GM19467 (cell line): ENCODE results near the gene PINK1.
"Not testable (repeated sequence)": the region's sequence is repeated elsewhere in the genome, so short reads cannot be mapped to it uniquely, and the experiment has no call there.

Experiments used
- ATAC-seq: cut with Tn5 transposase; IDR thresholded peaks from one replicate; pipeline ENCODE4 v1.9.1; 2021; ENCODE audit warnings: mild to moderate bottlenecking, moderate library complexity; ENCODE audit not compliant: unreplicated experiment

The PINK1 gene

DNA sequence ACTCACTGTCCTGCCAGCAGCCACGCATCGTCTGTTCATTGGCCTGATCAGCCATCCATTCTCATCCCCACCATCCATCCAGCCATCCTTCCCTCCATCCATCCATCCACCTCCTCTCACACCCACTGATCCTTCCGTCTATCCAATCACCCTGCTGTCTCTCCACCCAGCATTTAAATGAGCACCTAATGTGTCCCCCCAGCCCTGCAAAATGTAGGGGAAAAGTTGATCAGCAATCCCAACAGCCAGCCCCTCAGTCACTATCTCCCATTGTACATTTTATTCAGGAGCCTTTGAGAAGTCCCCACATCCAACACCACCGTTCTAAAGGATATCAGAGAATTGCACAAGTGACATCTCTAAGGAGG is 39.0 kb downstream of the PINK1 start:
- ATAC-seq = no peak

DNA sequence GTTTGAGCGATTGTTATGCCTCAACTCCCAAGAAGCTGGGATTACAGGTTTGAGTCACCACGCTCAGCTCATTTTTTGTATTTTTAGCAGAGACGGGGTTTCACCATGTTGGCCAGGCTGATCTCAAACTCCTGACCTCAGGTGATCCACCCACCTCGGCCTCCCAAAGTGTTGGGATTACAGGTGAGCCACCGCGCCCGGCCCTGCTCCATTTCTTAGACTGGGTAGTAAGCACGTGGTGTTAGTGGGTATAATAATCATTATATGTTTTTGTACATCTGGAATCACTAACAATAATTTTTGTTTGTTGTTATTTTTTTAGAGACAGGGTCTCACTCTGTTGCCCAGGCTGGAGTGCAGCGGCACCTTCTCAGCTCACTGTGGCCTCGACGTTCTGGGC is 40.4 kb downstream of the PINK1 start:
- not testable (repeated sequence) for ATAC-seq

DNA sequence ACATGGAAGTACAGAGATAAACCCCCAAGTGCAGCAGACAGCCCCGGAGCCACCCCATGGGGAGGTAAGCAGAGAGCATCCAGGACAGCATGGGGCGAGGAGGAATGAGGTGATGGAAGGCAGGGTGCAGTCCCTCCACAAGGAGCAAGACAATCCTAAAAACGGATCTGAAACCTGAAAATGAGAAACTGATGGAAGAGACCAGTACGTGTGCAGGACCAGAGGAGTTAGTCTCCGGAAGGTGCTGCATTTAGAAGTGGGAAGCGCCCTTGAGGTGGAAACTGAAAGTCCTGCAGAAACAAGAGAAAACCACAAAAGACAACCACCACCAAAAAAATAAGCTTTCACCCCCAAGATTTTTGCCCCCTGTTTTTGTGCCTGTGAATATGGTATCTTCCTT is 45.3 kb downstream of the PINK1 start:
- no peak for ATAC-seq

DNA sequence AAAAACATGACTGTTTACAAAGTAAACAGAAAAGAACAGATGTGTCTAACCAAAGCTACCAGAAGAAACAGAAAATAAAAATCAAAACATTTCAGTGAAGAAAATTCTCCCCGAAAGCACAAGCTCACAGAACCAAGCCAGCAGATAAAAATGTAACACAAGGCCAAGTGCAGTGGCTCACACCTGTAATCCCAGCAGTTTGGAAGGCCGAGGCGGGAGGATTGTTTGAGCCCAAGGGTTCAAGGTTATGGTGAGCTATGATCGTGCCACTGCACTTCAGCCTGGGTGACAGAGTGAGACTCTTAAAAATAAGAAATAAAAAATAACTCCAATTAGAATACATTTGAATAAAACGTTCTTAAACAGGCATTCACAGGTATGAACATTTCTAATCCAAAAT is 47.0 kb downstream of the PINK1 start:
- no peak for ATAC-seq

DNA sequence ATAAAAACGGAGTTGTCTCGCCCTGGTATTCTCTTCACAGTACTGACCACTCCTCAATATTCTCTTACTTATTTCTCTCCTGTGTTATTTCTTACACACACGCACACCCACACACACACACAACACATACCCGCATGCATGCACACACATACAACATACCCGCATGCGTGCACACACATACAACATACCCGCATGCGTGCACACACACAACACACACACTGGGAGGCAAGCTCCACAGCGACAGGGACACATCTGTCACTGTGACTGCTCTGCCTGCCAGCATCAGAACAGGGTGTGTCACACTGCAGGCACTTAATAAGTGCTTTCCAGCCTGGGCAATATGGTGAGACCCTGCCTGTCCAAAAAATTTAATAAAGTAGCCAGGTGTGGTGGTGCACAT is 48.7 kb downstream of the PINK1 start:
- no peak for ATAC-seq

DNA sequence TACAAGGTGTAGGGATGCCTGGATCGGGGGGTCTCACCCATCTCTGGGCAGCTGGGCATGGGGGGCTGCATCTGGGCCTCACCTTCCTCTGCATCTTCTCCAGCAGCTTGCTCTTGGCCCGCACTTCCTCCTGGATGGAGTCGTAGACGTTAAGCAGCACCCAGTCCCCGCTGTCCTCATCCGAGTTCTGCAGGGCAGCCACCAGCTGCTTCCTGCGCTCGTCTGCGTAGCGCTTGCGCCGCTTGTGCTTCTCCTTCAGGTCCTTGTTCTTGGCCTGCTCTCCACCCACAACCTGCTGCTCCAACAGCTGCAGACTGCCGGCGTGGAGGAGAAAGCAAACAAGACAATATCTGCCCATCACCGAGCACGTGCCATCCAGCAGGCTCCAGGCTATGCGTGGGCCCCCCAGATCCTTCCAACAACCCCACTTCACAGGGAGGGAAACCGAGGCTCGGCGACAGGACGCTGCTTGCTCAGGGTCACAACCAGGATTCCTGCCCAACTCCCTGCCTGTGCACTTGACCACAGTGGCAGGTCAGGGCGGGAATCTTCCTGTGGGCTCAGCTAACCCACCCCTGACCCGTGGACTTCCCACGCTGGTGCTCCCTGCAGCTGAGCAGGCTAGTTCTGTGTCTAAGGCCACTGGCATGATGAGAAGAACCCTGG is 49.4 kb downstream of the PINK1 start:
- no peak for ATAC-seq

DNA sequence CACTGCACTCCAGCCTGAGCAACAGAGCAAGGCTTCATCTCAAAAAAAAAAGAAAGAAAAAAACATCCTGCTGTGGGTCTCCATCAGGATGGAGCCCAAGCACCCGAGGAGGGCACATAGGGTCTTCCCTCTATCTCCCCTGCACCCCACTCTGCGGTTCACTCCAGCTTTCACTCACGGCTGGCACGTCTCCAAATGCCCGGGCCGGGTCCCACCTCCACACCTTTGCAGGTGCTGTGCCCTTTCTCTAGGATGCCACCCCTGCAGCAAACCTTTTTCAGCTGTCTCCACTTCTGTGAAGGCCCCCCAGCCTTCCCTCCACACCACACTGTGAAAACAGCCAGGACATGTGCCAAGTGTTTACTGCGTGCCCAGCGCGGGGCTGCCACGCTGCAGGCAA is 50.4 kb downstream of the PINK1 start:
- ATAC-seq = no peak

DNA sequence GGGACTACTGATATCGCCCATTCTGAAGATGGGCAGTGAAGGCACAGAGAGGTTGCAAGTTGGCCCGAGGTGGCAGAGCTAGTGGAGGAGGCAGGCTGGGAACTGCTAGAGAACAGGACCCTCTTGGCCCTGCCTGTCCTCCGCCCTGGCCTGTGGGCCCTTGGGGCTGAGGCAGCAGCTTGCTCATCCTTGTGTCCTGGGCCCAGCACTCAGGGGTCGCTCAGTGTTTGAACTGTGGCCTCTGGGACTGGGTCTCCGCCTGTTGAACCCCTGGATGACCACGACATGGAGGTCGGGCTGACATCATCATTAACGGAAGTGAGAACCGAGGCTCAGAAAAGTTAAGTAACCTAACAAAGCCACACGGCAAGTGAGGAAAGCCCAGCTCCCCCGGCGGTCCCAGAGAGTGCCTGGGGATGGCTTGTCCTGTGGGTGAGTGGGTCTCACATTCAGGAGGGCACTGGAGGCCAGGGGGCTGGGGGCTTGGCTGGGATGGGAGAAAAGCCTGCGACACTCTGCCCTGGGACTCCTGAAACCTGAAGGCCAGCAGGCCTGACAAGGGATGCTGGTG is 50.9 kb downstream of the PINK1 start:
- no peak for ATAC-seq

DNA sequence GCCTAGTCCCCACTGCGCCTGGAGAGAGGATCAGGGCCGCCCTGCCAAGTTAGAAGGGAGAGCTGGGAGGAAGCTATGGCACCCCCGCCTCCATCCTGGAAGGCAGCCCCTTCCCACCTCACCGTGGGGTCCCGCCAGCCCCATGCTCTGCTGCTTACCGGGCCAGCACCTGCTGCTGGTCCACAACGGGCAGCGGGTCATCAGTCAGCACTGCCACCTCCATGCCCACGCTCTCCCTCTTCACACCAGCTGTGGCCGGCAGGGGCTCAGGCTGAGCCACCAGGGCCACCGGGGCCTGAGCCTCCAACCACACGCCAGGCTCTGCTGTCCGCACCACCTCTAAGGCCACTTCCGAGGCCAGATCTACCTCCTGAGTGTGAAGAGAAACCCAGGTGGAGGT is 51.4 kb downstream of the PINK1 start:
- ATAC-seq = no peak

DNA sequence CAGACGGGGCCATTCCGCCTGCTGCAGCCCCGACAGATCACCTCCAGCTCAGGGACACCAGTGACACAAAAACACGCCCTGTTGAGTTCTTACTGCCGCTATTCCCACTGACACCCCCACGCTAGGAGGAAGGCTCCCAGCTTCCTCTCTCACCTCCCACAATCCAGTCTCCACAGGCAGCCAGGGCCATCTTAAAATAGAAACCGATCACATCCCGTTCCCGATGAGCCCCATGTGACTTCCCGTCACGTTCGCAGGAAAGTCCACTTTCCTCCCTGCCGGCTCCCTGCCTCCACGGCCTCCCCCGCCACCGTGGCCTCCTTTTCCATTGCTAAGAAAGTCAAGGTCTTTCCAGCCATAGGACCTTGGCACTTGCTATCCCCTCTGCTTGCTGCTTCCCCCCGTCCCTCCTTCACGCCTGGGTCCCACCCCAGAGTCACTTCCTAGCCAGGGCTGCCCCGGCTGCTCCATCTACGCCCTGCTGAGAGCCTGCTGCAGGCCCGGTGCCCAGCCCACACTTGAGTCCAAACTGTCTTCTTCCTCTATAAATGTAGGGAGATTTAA is 51.9 kb downstream of the PINK1 start:
- ATAC-seq = no peak

DNA sequence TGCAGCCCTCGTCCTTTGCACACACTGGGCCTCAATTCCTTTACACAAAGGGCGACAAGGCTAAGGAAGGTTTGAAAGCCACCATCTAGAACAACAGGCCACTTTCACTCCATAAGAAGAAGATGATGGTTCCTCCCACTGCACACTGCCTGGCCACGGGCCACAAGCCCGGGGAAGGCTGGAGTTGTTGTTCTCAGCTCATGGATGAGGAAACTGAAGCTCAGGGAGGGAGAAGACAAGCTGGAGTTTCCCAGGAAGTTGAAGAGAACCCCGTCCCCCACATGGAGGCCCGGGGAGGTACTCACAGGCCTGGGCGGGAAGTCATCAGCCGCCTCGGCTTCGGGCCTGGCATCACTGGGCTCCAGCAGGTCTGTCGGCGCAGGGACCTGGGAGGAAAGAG is 52.5 kb downstream of the PINK1 start:
- ATAC-seq = no peak

DNA sequence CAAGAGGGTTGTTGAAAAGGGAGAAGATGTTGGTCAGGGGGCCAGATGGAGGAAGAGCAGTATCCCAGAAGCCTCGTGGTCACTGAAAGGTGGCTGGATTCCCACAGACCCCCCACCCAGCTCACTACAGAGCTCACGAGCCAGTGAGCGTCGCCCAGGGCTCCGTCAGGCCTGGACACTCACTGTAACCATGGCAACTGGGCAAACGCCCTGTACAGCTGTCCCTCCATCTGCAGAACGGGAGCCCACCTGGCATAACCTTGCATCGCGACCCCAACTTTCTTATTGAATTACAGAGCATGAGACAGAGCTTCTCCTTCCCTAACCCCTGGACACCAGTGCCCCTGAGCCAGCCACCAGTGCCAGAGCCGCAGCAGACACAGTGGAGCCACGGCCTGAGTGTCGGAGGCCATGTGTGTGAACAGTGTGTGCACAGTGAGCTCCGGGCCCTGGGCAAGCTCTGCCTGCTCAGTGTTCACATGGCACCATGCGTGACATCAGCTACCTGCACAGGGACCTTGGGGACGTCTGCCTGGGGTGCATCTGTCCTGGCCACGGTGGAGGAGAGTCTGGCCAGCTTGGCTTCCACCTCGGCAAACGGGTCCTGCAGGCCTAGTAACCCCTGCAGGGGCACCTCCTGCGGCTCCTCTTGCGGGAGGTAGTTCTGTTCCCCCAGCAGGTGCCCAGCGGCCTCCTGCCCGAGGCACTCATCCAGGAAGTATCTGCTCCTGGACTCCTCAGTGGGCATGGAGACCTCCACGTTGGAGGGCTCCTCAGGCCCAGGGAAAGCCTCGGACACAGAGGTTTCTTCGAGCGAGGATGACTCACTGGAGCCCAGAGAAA is 53.8 kb downstream of the PINK1 start:
- no peak for ATAC-seq

DNA sequence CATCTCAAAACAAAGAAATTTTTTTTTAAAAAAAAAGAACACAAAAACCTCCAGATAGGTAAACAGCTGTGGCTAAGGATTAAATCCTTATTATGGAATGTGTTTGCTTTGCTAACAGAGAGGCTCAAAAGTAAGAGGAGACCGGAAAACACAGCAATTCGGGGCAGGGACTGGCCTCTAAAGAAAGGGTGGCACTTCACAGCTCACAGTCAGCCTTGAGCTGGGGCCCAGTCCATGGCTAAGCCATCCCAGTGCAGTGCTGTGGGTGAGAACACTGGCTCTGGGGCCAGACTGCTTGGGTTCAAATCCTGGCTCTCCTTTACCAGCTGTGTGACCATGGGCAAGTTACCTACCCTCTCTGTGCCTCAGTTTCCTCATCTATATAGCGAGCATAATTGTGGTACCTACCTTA is 56.4 kb downstream of the PINK1 start:
- ATAC-seq = no peak

DNA sequence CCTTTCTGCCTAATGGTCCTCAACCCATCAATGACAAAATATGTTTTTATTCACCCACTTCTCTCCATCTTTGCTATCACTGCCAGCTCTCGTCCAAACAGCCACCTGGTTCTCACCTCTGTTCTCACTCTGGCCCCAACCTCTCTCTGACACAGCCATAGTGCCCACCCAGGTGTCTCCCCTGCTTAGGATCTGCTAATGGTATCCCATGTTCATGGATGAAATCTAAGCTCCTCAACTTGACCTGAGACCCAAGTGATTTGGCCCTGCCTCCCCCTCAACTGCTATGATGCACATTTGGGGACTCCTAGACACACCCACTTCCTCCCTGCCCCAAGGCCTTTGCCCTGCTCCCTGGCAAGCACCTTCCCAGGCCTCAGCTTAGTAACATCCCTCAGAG is 58.6 kb downstream of the PINK1 start:
- ATAC-seq = no peak

DNA sequence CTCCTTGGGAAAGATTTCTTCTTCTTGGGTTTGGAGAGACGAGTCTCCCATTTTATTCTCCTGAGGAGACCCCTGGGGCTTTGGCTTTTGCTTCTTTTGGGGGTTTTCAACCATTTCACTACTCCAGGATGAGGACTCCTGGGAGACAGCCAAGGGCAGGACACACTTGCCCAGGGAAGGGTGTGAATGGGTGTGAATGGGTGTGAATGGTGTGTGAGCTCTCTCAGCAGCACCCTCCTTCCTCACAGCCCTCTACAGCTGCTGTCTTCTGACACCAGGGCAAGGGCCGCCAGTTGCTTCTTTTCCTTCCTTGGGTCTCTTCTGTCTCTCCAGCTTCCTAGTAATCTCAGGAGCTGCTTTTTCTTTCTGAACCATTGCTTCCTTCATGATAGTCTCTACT is 60.4 kb downstream of the PINK1 start:
- ATAC-seq = no peak

DNA sequence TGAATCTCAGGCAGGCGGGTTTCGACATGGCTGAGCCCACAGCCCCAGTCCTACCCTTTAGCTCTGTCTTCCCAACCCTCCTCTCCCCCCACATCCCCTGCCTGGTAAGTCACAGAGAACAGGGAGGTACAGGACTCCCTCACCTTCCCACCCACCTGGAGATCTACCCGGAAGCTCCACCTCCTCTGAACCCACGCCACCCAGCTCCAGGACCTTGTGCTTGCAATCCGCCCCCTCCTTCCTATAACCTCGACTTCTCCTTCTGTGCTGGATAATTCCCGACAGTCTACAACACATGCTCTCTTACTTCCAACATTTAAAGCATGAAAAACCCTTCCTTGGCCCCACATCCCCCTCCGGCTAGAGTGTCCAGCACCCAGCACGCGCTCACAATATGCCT is 62.3 kb downstream of the PINK1 start:
- no peak for ATAC-seq

DNA sequence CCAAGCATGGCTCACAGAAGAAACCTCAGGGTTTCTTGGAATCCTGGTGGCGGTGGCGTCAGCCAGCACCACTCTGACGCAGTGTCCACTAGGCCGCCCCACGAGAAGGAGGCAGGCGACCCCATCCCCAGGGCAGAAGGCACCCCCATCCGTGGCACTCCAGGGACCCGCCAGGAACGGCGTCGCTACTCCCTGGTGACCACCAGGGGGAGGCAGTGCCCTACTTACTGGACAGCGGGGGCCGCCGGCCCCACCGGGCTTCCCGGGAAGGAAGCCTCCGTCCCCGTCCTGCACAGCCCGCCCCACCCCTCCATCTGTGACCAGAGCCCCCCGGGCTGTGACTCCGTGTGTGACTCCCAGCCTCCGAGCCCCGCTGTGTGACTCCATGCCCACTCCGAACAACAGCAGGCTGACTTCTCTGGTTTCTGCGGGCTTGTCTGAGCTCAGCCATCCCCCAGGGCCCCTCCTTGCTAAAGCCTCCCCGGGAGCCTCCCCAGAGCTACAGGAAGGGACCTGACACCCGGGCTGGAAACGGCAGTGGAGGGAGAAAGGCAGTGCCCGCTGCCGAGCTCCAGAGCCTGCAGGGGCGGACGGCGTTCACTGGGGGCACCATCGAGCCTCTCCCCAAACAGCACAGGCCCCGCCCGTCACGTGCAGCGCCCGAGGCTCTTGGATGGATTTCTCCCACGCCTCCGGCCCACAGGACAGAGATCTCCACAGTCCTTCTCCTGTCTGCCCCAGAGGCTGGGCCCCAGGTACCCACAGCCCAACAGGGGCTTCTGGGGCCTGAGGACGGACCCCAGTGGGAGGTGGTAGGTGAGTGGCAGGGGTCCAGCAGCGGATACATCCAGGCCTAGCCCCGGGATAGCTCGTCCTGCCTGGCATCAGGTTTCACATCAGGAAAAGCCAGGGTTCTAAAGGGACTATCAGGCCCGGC is 63.4 kb downstream of the PINK1 start:
- no peak for ATAC-seq

DNA sequence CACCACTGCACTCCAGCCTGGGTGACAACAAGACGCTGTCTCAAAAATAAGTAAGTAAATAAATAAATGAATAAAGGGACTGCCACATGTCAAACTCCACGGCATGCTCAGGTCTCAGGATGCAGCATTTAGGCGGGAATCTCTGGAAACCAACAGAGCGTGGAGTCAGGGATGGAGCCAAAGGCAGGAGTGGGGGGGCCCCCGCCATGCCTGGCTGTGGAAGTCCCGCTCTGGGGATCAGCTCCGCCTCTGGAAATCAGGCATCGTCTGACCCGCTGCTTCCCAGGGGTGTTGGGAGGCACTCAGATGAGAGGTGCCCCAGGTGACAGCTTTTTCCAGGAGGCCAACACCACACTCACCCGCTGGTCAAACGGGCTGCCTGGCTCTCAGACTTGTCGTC is 64.3 kb downstream of the PINK1 start:
- no peak for ATAC-seq

DNA sequence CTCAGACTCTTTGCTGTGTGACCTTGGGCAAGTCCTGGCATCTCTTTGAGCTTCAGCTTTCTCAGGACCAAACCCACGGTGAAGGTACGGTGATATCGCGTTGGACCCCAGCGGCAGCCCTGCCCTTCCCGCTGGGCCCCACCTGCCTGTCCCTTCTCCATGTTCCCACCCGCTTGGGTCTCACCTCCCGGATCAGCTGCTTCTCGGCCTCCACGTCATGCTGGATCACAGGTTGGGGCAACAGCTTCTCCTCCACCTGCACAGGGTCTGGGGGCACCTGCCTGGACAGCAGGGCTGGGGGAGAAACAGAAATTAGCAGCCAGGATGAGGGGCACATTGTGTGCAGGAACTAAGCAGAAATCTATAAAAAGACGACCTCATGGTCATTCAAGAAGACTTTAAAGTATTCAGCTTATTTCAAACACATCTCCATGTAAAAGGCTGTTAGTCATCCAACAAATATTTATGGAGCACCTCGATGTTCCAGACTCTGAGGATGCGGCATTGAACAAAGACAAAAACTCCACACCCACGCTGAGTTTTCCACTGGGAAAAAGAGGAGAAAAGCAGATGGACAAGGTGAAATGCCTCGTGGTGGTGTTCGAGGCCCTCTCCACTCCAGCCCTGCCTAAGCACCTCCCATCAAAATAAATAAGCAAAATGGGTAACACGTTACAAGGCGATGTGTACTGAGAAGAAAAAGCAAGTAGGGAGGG is 65.1 kb downstream of the PINK1 start:
- ATAC-seq = no peak

DNA sequence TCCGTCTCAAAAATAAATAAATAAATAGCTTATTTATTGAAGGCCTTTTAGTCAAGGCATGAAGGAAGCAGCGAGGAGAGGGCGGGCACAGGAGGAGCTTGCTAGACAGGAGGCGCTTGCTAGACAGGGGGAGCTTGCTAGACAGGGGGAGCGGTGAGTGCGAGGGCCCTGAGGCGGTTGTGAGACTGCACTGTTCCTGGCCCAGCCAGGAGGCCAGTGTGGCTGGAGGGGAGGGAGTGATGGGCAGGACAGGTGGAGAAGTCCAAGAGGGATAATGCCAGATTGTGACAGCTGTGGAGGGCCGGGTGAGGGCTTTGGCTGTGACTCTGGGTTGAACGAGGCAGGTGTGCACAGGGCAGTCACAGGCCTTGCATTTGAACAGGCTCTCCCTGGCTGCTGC is 66.3 kb downstream of the PINK1 start:
- ATAC-seq = no peak
